RWPE1 (cell line): ENCODE data around the gene CERK.

Source experiments
- CTCF ChIA-PET: fragments of 350-600 bp; sonication (Branson Sonifier 250); formaldehyde crosslinking; extraction: SDS; loops from one replicate; lab custom pipeline; 2021; lab: Yijun Ruan, JAX
- POLR2A ChIA-PET: fragments of 400-600 bp; formaldehyde crosslinking; extraction: SDS; loops from one replicate; lab custom pipeline; 2020; ENCODE audit warnings: antibody characterized with exemption; ENCODE audit not compliant: low non-redundant PET; lab: Yijun Ruan, JAX
- DNase-seq: peaks from one replicate; pipeline ENCODE4 v3.0.0; 2012; ENCODE audit warnings: low spot score
- H3K27ac ChIP-seq: fragments of 450-650 bp; 2 replicates; pipeline ENCODE4 v1.5.1; 2017
- CTCF ChIP-seq: fragments of 450-650 bp; conservative IDR thresholded peaks from 2 replicates; pipeline ENCODE4 v1.5.1; 2017; ENCODE audit warnings: low read depth, mild to moderate bottlenecking

Gene CERK

GRCh38 chr22:46640293-46641055, 97.6 kb downstream of the CERK start:
- ChIA-PET POLR2A (no interaction called here), CTCF (no interaction called here)
- peak overlapping the region; percentile 6; the same call in 1 of the 2 replicates for H3K27ac ChIP-seq
- TF ChIP-seq CTCF = no peak
- DNase-seq = no peak

GRCh38 chr22:46639843-46640242, 98.2 kb downstream of the CERK start:
- ChIA-PET POLR2A (no interaction called here), CTCF (no interaction called here)
- DNase-seq = no peak
- peak overlapping the region; percentile 6; the same call in 1 of the 2 replicates for H3K27ac ChIP-seq
- TF ChIP-seq CTCF = no peak

- no peak for TF ChIP-seq CTCF
- H3K27ac ChIP-seq = peak overlapping the region; percentile 33
- CTCF ChIA-PET = no interaction called here
- no peak for DNase-seq
- POLR2A ChIA-PET = no interaction called here
These were observed 99.2 kb downstream of the CERK start for GRCh38 chr22:46638601-46639431.

- CTCF ChIA-PET = no interaction called here
These were observed 100.1 kb downstream of the CERK start for GRCh38 chr22:46637711-46638600.

GRCh38 chr22:46636221-46637002, 101.6 kb downstream of the CERK start:
- H3K27ac ChIP-seq = peak overlapping the region; percentile 61
- ChIA-PET CTCF (interaction anchor here (0.7 to 0.9 kb wide), 2 partner anchors 11 to 39 kb away, joined by 4 to 5 read pairs; no protein-coding TSS in a partner anchor), POLR2A (no interaction called here)
- no peak for TF ChIP-seq CTCF
- DNase-seq = no peak

More at GRCh38 chr22:46637711-46638600, 100.1 kb downstream of the CERK start:
- TF ChIP-seq CTCF = no peak
- peak overlapping the region; percentile 33 for H3K27ac ChIP-seq
- POLR2A ChIA-PET = no interaction called here
- DNase-seq = no peak
